ENCODE data around the gene UBALD1.

Gene UBALD1

GRCh38 chr16:4641895-4642294 is 27.2 kb upstream of the UBALD1 start:
- no peak overlapping the region for H3K27ac ChIP-seq (ENCODE audit: low read depth, low read length)
- H3K36me3 ChIP-seq (ENCODE audit: insufficient read depth, low read length): 0 out of 2 replicates have a peak, but pooled peaks cover 2% of the 10 kb centered on the region
- peaks cover 60% of the 10 kb centered on the region for H3K79me2 ChIP-seq (ENCODE audit: control insufficient read depth, insufficient read depth, low read length, unreplicated experiment)
- no peaks in the 10 kb centered on the region for H3K4me1 ChIP-seq (ENCODE audit: control insufficient read depth, insufficient read depth, low read length, unreplicated experiment)
- H2AFZ ChIP-seq (ENCODE audit: low read length, unreplicated experiment): no peak overlapping the region
- H3K27me3 ChIP-seq (ENCODE audit: insufficient read depth, low read length): no peaks in the 10 kb centered on the region
- H3K4me3 ChIP-seq (ENCODE audit: low read depth, low read length): no peak overlapping the region

GRCh38 chr16:4641306-4641687 is 26.6 kb upstream of the UBALD1 start:
- no peak overlapping the region for H2AFZ ChIP-seq (ENCODE audit: low read length, unreplicated experiment)
- no peaks in the 10 kb centered on the region for H3K4me1 ChIP-seq (ENCODE audit: control insufficient read depth, insufficient read depth, low read length, unreplicated experiment)
- H3K79me2 ChIP-seq (ENCODE audit: control insufficient read depth, insufficient read depth, low read length, unreplicated experiment): peaks cover 61% of the 10 kb centered on the region
- no peak overlapping the region for H3K4me3 ChIP-seq (ENCODE audit: low read depth, low read length)
- H3K27ac ChIP-seq (ENCODE audit: low read depth, low read length): no peak overlapping the region
- H3K36me3 ChIP-seq (ENCODE audit: insufficient read depth, low read length): 0 out of 2 replicates have a peak, but pooled peaks cover 2% of the 10 kb centered on the region
- H3K27me3 ChIP-seq (ENCODE audit: insufficient read depth, low read length): no peaks in the 10 kb centered on the region

- Histone ChIP-seq H2AFZ (ENCODE audit: low read length, unreplicated experiment) (no peak overlapping the region), H3K4me3 (ENCODE audit: low read depth, low read length) (no peak overlapping the region), H3K36me3 (ENCODE audit: insufficient read depth, low read length) (0 out of 2 replicates have a peak, but pooled peaks cover under 1% of the 10 kb centered on the region), H3K27ac (ENCODE audit: low read depth, low read length) (no peak overlapping the region), H3K4me1 (ENCODE audit: control insufficient read depth, insufficient read depth, low read length, unreplicated experiment) (no peaks in the 10 kb centered on the region), H3K79me2 (ENCODE audit: control insufficient read depth, insufficient read depth, low read length, unreplicated experiment) (peaks cover 63% of the 10 kb centered on the region), H3K27me3 (ENCODE audit: insufficient read depth, low read length) (no peaks in the 10 kb centered on the region)
Measured at GRCh38 chr16:4640572-4641305, 26.1 kb upstream of the UBALD1 start.

- H3K27me3 ChIP-seq (ENCODE audit: insufficient read depth, low read length): no peaks in the 10 kb centered on the region
- no peaks in the 10 kb centered on the region for H3K4me1 ChIP-seq (ENCODE audit: control insufficient read depth, insufficient read depth, low read length, unreplicated experiment)
- no peak overlapping the region for H2AFZ ChIP-seq (ENCODE audit: low read length, unreplicated experiment)
- H3K27ac ChIP-seq (ENCODE audit: low read depth, low read length): no peak overlapping the region
- H3K4me3 ChIP-seq (ENCODE audit: low read depth, low read length): no peak overlapping the region
- H3K79me2 ChIP-seq (ENCODE audit: control insufficient read depth, insufficient read depth, low read length, unreplicated experiment): peaks cover 57% of the 10 kb centered on the region
- no peaks in the 10 kb centered on the region for H3K36me3 ChIP-seq (ENCODE audit: insufficient read depth, low read length)
Measured at GRCh38 chr16:4639899-4640509, 25.3 kb upstream of the UBALD1 start.

- Histone ChIP-seq H3K27ac (ENCODE audit: low read depth, low read length) (no peak overlapping the region), H3K79me2 (ENCODE audit: control insufficient read depth, insufficient read depth, low read length, unreplicated experiment) (peaks cover 70% of the 10 kb centered on the region), H2AFZ (ENCODE audit: low read length, unreplicated experiment) (no peak overlapping the region), H3K4me1 (ENCODE audit: control insufficient read depth, insufficient read depth, low read length, unreplicated experiment) (no peaks in the 10 kb centered on the region), H3K27me3 (ENCODE audit: insufficient read depth, low read length) (no peaks in the 10 kb centered on the region), H3K4me3 (ENCODE audit: low read depth, low read length) (no peak overlapping the region), H3K36me3 (ENCODE audit: insufficient read depth, low read length) (no peaks in the 10 kb centered on the region)
Measured at GRCh38 chr16:4637501-4638166, 22.9 kb upstream of the UBALD1 start.

GRCh38 chr16:4636196-4636595 is 21.5 kb upstream of the UBALD1 start:
- no peak overlapping the region for H3K4me3 ChIP-seq (ENCODE audit: low read depth, low read length)
- H3K36me3 ChIP-seq (ENCODE audit: insufficient read depth, low read length): peaks cover 2% of the 10 kb centered on the region; the same call in 1 of the 2 replicates
- H3K4me1 ChIP-seq (ENCODE audit: control insufficient read depth, insufficient read depth, low read length, unreplicated experiment): no peaks in the 10 kb centered on the region
- peaks cover 79% of the 10 kb centered on the region for H3K79me2 ChIP-seq (ENCODE audit: control insufficient read depth, insufficient read depth, low read length, unreplicated experiment)
- H3K27me3 ChIP-seq (ENCODE audit: insufficient read depth, low read length): no peaks in the 10 kb centered on the region
- H3K27ac ChIP-seq (ENCODE audit: low read depth, low read length): no peak overlapping the region
- H2AFZ ChIP-seq (ENCODE audit: low read length, unreplicated experiment): no peak overlapping the region

GRCh38 chr16:4634768-4635167 is 20.1 kb upstream of the UBALD1 start:
- H2AFZ ChIP-seq (ENCODE audit: low read length, unreplicated experiment): no peak overlapping the region

GRCh38 chr16:4633910-4634635 is 19.4 kb upstream of the UBALD1 start:
- Histone ChIP-seq H2AFZ (ENCODE audit: low read length, unreplicated experiment) (no peak overlapping the region), H3K36me3 (ENCODE audit: insufficient read depth, low read length) (peaks cover 6% of the 10 kb centered on the region; the same call in 1 of the 2 replicates), H3K27ac (ENCODE audit: low read depth, low read length) (no peak overlapping the region), H3K4me1 (ENCODE audit: control insufficient read depth, insufficient read depth, low read length, unreplicated experiment) (no peaks in the 10 kb centered on the region), H3K4me3 (ENCODE audit: low read depth, low read length) (no peak overlapping the region), H3K27me3 (ENCODE audit: insufficient read depth, low read length) (no peaks in the 10 kb centered on the region), H3K79me2 (ENCODE audit: control insufficient read depth, insufficient read depth, low read length, unreplicated experiment) (peaks cover 73% of the 10 kb centered on the region)

More at GRCh38 chr16:4634768-4635167, 20.1 kb upstream of the UBALD1 start:
- H3K27me3 ChIP-seq (ENCODE audit: insufficient read depth, low read length): no peaks in the 10 kb centered on the region
- H3K4me1 ChIP-seq (ENCODE audit: control insufficient read depth, insufficient read depth, low read length, unreplicated experiment): no peaks in the 10 kb centered on the region
- no peak overlapping the region for H3K27ac ChIP-seq (ENCODE audit: low read depth, low read length)
- H3K36me3 ChIP-seq (ENCODE audit: insufficient read depth, low read length): peaks cover 6% of the 10 kb centered on the region; the same call in 1 of the 2 replicates
- no peak overlapping the region for H3K4me3 ChIP-seq (ENCODE audit: low read depth, low read length)
- peaks cover 75% of the 10 kb centered on the region for H3K79me2 ChIP-seq (ENCODE audit: control insufficient read depth, insufficient read depth, low read length, unreplicated experiment)

GRCh38 chr16:4631444-4631843 is 16.8 kb upstream of the UBALD1 start:
- Histone ChIP-seq H3K4me1 (ENCODE audit: control insufficient read depth, insufficient read depth, low read length, unreplicated experiment) (peaks cover 5% of the 10 kb centered on the region), H3K27me3 (ENCODE audit: insufficient read depth, low read length) (no peaks in the 10 kb centered on the region), H3K27ac (ENCODE audit: low read depth, low read length) (no peak overlapping the region), H3K79me2 (ENCODE audit: control insufficient read depth, insufficient read depth, low read length, unreplicated experiment) (peaks cover 77% of the 10 kb centered on the region), H3K36me3 (ENCODE audit: insufficient read depth, low read length) (peaks cover 6% of the 10 kb centered on the region; the same call in 1 of the 2 replicates), H2AFZ (ENCODE audit: low read length, unreplicated experiment) (no peak overlapping the region), H3K4me3 (ENCODE audit: low read depth, low read length) (no peak overlapping the region)

GRCh38 chr16:4628283-4628682 is 13.6 kb upstream of the UBALD1 start:
- H3K36me3 ChIP-seq (ENCODE audit: insufficient read depth, low read length): peaks cover 6% of the 10 kb centered on the region; the same call in 1 of the 2 replicates
- H3K4me3 ChIP-seq (ENCODE audit: low read depth, low read length): no peak overlapping the region
- H2AFZ ChIP-seq (ENCODE audit: low read length, unreplicated experiment): no peak overlapping the region
- peaks cover 10% of the 10 kb centered on the region for H3K4me1 ChIP-seq (ENCODE audit: control insufficient read depth, insufficient read depth, low read length, unreplicated experiment)
- H3K79me2 ChIP-seq (ENCODE audit: control insufficient read depth, insufficient read depth, low read length, unreplicated experiment): peaks cover 68% of the 10 kb centered on the region
- no peaks in the 10 kb centered on the region for H3K27me3 ChIP-seq (ENCODE audit: insufficient read depth, low read length)
- H3K27ac ChIP-seq (ENCODE audit: low read depth, low read length): no peak overlapping the region
